GM18526 (cell line): ENCODE results near the gene ASIP.

ENCODE experiments used
- POLR2A ChIP-seq: IDR thresholded peaks from 3 replicates; pipeline ENCODE4 v1.6.1; 2011; ENCODE audit not compliant: insufficient read length; ENCODE audit errors: extremely low read depth

Gene ASIP

GRCh38 chr20:34301587-34302311 lies 60.5 kb downstream of the ASIP start:
- no peak for TF ChIP-seq POLR2A

DNA sequence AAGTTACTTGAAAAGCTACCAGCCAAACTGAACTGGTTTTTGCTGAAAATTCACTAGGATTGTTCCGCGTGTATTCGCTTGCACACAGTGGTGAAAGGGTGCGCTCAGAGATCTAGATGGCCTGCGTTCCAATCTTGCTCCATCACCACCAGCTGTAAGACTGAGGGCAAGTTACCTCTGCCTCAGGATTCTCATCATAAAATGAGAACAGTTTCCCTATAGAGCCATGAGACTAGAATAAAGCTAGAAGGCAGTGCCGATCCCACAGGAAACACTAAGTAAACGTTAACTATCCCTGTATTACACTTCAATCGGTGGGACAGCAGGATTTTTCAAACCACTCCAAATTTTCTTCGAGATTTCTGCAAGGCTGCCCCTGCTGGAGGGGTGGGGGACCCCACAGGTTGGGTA lies 61.1 kb downstream of the ASIP start:
- TF ChIP-seq POLR2A, result no peak

GRCh38 chr20:34302723-34303533 lies 61.7 kb downstream of the ASIP start, which contains the start of gene AHCY:
TSS of gene AHCY (minus strand) at chr20:34303355. CDS start at chr20:34303270, 85 bp downstream.
- peak; percentile 74 for TF ChIP-seq POLR2A

DNA sequence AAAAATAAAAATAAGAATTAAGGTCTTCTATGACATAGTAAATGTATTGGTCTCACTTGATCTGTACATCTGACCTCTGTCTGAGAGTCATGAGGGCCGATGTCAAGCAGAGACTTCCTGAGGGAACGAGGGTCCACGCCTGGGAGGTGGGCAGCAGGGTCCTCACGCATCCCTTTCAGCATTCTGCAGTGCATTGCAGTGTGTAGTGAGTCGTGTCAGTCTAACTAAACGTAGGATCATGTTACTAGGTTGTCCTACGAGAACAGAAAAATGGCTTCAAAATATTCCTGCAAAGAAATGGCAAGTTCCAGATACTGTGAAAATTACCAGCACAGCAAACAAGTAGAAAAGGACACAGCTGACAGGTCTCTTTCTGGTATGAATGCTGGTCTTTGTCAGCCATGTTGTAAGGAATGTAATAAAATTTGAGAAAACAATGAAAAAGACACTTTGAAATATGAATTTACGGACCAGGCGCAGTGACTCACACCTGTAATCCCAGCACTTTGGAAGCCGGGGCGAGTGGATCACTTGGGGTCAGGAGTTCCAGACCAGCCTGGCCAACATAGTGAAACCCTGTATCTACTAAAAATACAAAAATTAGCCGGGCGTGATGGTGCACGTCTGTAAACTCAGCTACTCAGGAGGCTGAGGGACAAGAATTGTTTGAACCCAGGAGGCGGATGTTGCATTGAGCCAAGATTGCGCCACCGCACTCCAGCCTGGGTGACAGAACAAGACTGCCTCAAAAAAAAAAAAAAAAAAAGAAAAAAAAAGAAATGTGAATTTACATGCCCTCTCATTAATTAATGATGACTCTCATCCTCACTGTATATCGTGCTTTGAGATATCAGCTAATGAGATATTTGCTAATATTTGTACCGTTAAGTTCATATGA lies 64.4 kb downstream of the ASIP start:
- no peak for TF ChIP-seq POLR2A

GRCh38 chr20:34309691-34310090 lies 68.5 kb downstream of the ASIP start:
- no peak for TF ChIP-seq POLR2A

GRCh38 chr20:34310481-34311117 lies 69.4 kb downstream of the ASIP start:
- no peak for TF ChIP-seq POLR2A

DNA sequence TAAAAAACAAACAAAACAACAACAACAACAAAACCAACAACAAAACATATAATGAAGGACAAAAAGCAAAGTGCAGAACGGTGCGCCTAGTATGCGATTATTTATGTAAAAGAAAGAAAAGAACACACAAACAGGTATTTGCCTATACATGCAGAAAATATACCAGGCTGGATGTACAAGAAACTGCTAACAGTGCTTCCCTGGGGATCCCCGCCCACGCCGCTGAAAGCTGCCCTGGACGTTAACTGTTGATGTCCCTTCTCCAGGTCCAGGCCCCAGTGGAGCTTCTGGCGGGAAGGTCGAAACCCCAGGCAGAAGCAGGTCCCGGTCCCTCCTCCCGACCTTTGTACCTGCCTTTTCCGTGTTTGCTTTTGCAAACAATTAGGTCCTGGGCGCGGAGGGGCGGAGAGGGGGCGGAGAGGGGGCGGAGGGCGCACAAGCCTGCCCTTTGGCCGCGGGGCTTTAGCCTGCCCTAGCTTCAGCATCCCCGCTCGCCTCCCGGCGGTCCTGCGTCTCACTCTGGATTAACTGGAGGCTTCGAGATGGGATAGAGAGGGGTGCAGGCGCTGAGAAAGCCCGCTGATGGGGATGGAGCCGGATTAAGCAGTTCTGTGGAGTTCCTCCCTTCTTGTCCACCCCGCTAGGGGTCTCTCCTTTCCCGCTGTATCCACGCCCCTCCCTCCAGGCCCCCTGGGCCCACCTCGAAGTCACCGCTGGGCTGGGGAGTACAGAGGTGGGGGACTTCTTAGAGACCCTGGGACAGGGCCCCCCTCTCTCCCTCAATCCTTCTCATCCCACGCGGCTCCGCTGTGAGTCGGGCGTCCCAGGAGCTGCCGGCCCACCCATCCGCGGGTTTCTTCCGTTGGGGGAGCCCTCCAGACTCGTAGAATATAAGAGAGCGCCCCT lies 70.1 kb downstream of the ASIP start:
- TF ChIP-seq POLR2A, result no peak

GRCh38 chr20:34312024-34312460 lies 70.8 kb downstream of the ASIP start:
- no peak for TF ChIP-seq POLR2A

DNA sequence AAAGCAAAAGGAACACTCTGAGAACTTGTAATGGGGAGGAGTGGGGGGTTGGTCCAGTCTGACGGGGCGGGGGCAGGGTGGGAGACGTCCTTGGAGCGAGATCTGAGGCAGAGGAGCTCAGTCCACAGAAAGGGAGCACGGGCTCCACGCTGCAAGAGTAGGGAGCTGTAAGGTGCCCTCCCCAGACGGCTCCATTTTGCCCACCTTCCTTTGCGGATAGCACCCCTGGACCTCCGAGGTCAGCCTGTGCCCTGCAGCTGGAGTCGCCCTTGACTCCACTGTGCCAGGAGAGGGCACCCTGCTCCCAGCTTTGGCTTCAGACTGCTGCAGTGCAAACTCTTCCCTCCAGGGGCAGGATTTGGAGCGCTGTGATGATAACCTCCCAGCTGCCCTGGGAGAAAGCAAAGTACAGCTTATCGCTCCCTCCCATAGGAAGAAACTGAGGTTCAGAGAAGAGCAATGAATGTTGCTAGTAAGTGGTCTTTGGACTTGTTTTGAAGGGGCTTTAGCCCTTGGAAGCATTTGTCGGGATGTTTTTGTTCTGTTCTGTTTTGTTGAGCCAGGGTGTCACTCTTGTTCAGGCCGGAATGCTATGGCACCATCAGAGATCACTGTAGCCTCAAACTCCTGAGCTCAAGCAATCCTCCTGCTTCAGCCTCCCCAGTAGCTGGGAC lies 71.5 kb downstream of the ASIP start:
- TF ChIP-seq POLR2A, result no peak

- TF ChIP-seq POLR2A, result no peak
Observed at GRCh38 chr20:34315236-34315635, 74.0 kb downstream of the ASIP start.

GRCh38 chr20:34316196-34316814 lies 75.1 kb downstream of the ASIP start:
- no peak for TF ChIP-seq POLR2A
